GM18861 (cell line): ENCODE data around the gene ICAM4.

Experiments used
- ATAC-seq: cut with Tn5 transposase; IDR thresholded peaks from one replicate; pipeline ENCODE4 v1.9.1; 2021; ENCODE audit not compliant: unreplicated experiment

Gene ICAM4

GRCh38 chr19:10290357-10290875 is 3.7 kb downstream of the ICAM4 start:
- ATAC-seq: no peak

DNA sequence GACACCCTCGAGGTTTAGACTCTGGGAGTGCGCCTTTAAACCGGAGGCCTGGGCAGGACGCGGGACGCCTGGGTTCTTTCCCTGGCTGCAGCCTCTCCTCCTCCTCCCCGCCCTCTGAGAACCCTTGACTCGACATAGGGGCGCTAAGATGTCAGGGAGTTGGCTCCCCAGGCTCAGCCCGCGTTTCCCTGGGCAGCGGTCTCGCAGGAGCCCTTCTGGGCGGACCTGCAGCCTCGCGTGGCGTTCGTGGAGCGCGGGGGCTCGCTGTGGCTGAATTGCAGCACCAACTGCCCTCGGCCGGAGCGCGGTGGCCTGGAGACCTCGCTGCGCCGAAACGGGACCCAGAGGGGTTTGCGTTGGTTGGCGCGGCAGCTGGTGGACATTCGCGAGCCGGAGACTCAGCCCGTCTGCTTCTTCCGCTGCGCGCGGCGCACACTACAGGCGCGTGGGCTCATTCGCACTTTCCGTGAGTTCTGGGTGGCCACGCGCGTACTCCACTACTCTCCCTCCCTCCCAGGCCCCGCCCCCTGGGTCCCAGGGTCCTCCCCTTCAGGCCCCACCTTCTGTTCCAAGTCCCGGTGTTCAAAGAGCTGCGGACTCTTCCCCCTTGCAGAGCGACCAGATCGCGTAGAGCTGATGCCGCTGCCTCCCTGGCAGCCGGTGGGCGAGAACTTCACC is 4.3 kb downstream of the ICAM4 start:
- no peak for ATAC-seq

DNA sequence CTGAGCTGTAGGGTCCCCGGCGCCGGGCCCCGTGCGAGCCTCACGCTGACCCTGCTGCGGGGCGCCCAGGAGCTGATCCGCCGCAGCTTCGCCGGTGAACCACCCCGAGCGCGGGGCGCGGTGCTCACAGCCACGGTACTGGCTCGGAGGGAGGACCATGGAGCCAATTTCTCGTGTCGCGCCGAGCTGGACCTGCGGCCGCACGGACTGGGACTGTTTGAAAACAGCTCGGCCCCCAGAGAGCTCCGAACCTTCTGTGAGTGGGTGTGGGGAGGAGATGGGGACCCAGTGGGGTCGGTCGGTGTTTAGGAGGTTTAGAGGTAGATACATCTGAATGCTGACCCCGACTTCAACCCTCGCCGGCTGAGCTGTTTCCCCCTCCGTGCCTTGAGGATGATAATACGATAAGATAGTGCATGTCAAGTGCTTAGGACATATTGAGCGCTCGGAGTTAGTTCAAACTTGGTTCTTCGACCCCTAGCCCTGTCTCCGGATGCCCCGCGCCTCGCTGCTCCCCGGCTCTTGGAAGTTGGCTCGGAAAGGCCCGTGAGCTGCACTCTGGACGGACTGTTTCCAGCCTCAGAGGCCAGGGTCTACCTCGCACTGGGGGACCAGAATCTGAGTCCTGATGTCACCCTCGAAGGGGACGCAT is 4.9 kb downstream of the ICAM4 start:
- ATAC-seq: no peak

DNA sequence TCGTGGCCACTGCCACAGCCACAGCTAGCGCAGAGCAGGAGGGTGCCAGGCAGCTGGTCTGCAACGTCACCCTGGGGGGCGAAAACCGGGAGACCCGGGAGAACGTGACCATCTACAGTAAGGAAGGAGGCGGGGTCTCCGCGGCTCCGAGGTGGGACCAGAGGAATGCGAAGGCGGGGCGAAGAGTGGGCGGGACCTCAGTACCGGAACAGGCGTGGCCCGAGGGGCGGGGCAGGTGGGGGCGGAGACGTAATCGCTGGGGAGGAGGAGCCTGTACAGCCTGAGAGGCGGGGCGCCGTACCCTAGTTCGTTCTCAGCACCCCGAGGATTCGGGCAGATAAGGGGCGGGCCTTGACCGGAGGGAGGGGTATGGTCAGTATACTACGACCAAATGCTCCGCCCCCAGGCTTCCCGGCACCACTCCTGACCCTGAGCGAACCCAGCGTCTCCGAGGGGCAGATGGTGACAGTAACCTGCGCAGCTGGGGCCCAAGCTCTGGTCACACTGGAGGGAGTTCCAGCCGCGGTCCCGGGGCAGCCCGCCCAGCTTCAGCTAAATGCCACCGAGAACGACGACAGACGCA is 5.5 kb downstream of the ICAM4 start:
- no peak for ATAC-seq

DNA sequence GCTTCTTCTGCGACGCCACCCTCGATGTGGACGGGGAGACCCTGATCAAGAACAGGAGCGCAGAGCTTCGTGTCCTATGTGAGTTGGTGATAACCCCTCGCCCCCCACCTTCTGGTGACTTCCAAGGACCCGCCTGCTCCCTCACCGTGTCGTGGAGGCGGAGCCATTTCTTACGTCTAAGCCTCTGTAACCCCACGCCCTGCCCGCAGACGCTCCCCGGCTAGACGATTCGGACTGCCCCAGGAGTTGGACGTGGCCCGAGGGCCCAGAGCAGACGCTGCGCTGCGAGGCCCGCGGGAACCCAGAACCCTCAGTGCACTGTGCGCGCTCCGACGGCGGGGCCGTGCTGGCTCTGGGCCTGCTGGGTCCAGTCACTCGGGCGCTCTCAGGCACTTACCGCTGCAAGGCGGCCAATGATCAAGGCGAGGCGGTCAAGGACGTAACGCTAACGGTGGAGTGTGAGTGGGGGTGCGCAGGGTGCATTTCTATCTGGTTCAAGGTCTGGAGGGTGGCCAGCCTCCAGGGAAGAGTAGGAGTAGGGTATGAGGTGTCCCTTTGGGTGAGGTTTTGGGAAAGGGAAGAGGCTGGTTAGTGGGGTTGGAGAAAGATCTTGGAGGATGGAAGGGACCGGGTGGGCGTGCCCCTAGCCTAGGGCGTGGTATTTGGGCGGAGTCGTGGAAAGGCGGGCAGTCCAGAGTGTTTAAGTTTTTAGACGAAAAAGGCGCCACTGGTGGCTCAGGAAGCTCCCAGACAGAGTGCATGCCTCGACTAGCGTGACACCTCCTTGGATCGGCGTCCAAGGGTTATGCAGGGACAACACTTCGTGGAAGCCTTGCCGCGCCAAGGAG is 6.3 kb downstream of the ICAM4 start:
- no peak for ATAC-seq

DNA sequence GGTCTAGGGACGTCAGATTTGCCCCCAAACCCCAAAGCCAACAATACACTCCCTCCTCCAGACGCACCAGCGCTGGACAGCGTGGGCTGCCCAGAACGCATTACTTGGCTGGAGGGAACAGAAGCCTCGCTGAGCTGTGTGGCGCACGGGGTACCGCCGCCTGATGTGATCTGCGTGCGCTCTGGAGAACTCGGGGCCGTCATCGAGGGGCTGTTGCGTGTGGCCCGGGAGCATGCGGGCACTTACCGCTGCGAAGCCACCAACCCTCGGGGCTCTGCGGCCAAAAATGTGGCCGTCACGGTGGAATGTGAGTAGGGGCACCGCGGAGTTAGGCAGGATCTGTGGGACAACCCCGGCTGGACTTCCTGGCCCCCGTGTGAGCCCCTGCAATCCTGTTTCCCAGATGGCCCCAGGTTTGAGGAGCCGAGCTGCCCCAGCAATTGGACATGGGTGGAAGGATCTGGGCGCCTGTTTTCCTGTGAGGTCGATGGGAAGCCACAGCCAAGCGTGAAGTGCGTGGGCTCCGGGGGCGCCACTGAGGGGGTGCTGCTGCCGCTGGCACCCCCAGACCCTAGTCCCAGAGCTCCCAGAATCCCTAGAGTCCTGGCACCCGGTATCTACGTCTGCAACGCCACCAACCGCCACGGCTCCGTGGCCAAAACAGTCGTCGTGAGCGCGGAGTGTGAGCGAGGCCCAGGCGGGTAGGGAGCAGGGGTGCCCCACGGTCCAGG is 7.0 kb downstream of the ICAM4 start:
- ATAC-seq: no peak

- ATAC-seq: no peak
These were observed 7.6 kb downstream of the ICAM4 start for GRCh38 chr19:10294368-10294697.

- ATAC-seq: no peak
These were observed 8.6 kb downstream of the ICAM4 start for GRCh38 chr19:10295305-10295846.

- ATAC-seq: no peak
These were observed 9.3 kb downstream of the ICAM4 start for GRCh38 chr19:10295847-10296591.

GRCh38 chr19:10299545-10300458 is 13.0 kb downstream of the ICAM4 start:
- ATAC-seq: no peak

GRCh38 chr19:10305139-10305806 is 18.5 kb downstream of the ICAM4 start:
- no peak for ATAC-seq

- no peak for ATAC-seq
These were observed 19.6 kb downstream of the ICAM4 start for GRCh38 chr19:10306327-10306726.

- no peak for ATAC-seq
These were observed 22.7 kb downstream of the ICAM4 start, which contains the start of gene ZGLP1 for GRCh38 chr19:10309423-10309822. Gene ZGLP1, minus strand, starts transcription at chr19:10309815.

DNA sequence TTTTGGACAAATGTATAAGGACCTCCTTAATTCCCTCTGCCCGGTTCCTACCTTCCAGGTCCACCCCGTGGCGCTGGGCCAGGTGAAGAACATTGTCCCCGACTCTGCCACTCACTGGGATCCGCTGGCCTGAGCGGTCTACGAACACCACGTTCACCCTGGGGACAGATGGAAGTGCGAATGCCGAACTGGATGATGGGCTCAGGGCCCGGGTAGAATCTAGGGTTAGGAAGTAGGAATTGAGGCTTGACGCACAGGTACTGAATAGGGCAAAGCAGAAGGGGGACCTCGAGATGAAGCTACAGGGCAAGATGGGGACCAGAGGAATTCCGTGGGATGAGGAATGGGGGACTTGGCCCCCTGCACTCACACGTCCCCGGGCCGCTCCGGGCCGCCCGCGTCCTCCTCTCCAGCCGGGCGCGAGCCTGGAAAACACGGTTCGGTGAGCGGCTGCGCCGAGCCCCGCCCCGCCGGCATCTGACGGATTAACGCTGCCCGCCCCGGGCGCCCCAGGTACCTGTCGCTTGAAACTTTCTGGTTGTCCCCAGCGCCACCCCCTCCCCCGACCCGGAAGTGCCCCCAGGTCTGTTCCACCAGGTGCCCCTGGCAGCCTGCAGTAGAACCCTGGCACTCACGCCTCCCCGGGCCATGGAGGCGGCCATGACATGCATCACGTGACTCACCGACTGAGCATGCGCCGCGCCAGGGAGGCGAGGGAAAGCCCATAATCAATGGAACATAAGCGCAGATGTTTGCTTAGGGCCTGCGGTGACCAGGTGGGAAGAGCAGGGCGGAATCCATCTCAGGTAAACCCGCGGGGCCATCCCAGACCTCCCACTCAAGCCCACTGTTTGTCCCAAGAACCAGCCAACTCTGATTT is 28.8 kb downstream of the ICAM4 start, which contains the start of gene FDX2:
Gene FDX2, minus strand, starts transcription at position 681 of the 880 bp plus-strand sequence. Its CDS starts 19 bp downstream, at position 662.
- ATAC-seq: peak; percentile 72

DNA sequence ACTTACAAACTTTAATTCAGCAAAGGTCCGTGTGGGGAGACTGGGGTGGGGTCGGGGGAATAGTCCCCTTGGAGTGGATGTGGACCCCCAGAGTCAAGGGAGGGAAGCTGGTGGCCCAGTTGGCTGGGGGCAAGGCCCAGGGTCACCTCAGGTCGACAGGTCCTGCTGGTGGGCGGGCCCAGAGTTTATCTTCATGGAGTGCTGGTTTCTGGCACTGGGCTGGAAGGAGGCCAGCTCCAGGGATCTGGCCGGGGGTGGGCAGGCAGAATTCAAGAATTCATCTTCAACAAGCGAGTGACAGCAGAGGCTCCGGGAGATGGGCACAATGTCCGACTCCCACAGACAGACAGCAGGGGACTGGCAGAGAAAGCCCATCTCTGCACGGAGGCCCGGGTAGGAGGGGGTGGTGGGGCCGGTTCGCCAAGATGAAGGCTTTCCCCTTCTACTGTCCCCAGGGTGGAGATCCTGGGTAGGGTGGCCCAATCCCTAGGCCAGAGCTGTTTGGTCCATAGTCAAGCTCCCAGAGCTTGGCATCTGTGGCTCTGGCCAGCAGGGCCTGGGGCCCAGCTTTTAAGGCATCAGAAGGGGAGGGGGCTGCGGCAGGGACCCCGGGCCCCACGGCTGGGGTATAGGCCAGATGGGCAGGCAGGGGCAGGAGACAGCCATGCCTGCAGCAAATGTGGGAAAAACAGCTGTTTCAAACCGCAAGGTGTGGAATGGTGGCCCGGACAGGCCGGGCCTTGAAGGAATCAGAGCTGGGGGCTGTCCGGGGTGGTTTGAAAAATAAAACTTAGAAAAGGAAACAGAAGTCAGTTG is 29.7 kb downstream of the ICAM4 start:
- ATAC-seq: no peak
